Measurements from ENCODE around the gene PLPPR5. TPM values are rescaled to one million over a fixed set of nuclear protein-coding genes. Genes with fewer than 3 reads are reported as not detected.

The PLPPR5 gene
- total and polyA plus RNA-seq, 2 of the 8 experiments (the other 6 are each of a cell fraction or from before 2014, with no cell fraction given) = 1.9 to 5.6 TPM

GRCh38 chr1:98865796-98866195 is 138.9 kb downstream of the PLPPR5 start:
- Histone ChIP-seq H4K91ac (replicated peaks; ENCODE audit: insufficient read length, low read length) (no peak overlapping the region), H3K4me2 (ENCODE audit: insufficient read depth in 1 of 2, low read depth in 2 of 2, low read length in 2 of 2) (no peak overlapping the region), H3K27ac (ENCODE audit: low read depth, low read length) (no peak overlapping the region), H3K27me3 (replicated peaks in 1 of 4; ENCODE audit: control insufficient read depth in 3 of 4, extremely low read depth in 1 of 4, insufficient read depth in 3 of 4, low read length in 3 of 4) (no peaks in the 10 kb centered on the region), H3K36me3 (ENCODE audit: control insufficient read depth in 2 of 4, insufficient read depth in 4 of 4, low read length in 3 of 4) (no peaks in the 10 kb centered on the region), H3K56ac (replicated peaks; ENCODE audit: insufficient read length, low read depth, low read length) (no peak overlapping the region), H3K79me1 (ENCODE audit: low read depth, low read length) (no peaks in the 10 kb centered on the region), H3K18ac (ENCODE audit: extremely low read depth, low read length) (no peak overlapping the region), H3K23ac (ENCODE audit: insufficient read length) (no peak overlapping the region), H3K4ac (replicated peaks; ENCODE audit: insufficient read length, low read depth, low read length) (no peak overlapping the region), H2BK15ac (ENCODE audit: low read length) (no peak overlapping the region), H4K5ac (ENCODE audit: insufficient read length, low read depth, low read length) (no peak overlapping the region), H3K79me2 (ENCODE audit: control insufficient read depth in 1 of 2, insufficient read depth in 2 of 2, low read length in 2 of 2) (no peaks in the 10 kb centered on the region), H3K14ac (ENCODE audit: insufficient read length) (no peak overlapping the region), H3K4me1 (replicated peaks in 1 of 4; ENCODE audit: control insufficient read depth in 3 of 4, insufficient read depth in 4 of 4, low read length in 3 of 4) (no peaks in the 10 kb centered on the region), H2AFZ (ENCODE audit: low read length) (no peak overlapping the region), H2AK5ac (ENCODE audit: low read depth, low read length) (no peak overlapping the region), H3K9ac (replicated peaks in 1 of 4; ENCODE audit: extremely low read depth in 1 of 4, low read depth in 3 of 4, low read length in 3 of 4) (no peak overlapping the region), H4K8ac (ENCODE audit: extremely low read depth, insufficient read depth, low read length) (no peak overlapping the region), H2BK120ac (replicated peaks; ENCODE audit: low read depth, low read length) (no peak overlapping the region), H4K20me1 (replicated peaks in 1 of 2; ENCODE audit: control insufficient read depth in 1 of 2, insufficient read depth in 2 of 2, low read length in 2 of 2) (no peaks in the 10 kb centered on the region), H3K4me3 (ENCODE audit: extremely low read depth in 1 of 4, insufficient read depth in 2 of 4, low read depth in 3 of 4, low read length in 4 of 4) (no peak overlapping the region), H2BK12ac (ENCODE audit: low read depth, low read length) (no peak overlapping the region), H2BK20ac (ENCODE audit: low read length) (no peak overlapping the region), H3K9me3 (ENCODE audit: insufficient read depth in 2 of 2, low read depth in 1 of 2, low read length in 1 of 2) (peaks cover 9 to 10% of the 10 kb centered on the region in 2 experiments), H2BK5ac (ENCODE audit: low read depth, low read length) (no peak overlapping the region), H3K23me2 (ENCODE audit: low read depth, low read length) (no peaks in the 10 kb centered on the region)
- POLR2A ChIA-PET (ENCODE audit: partially characterized antibody) = no interaction called here
- CTCF ChIA-PET (ENCODE audit: partially characterized antibody) = no interaction called here
- WGBS, 2 experiments (ENCODE audit: extremely low coverage in 1 of 2, insufficient coverage in 1 of 2, insufficient read length in 1 of 2, insufficient replicate concordance in 2 of 2, low coverage in 1 of 2, low lambda C conversion rate in 2 of 2, missing lambda C conversion rate in 1 of 2) = 75% methylated on average over 1 of the region's 1 CpG; no CpG with 5 or more reads in 1 of the 2 experiments
- no peak for DNase-seq (ENCODE audit: low read depth in 1 of 2, low spot score in 2 of 2)
- no peak for FAIRE-seq
- no peak for TF ChIP-seq ZNF274 (IDR thresholded peaks at IDR 0.05; ENCODE audit: borderline replicate concordance, extremely low read depth, low read length)
- TF ChIP-seq SP4 (IDR thresholded peaks at IDR 0.05; ENCODE audit: low read length) = no peak
- no peak for TF ChIP-seq SUZ12 (IDR thresholded peaks at IDR 0.05; ENCODE audit: low read length)
- no peak for TF ChIP-seq CEBPB (IDR thresholded peaks at IDR 0.05; ENCODE audit: low read depth, low read length)
- no peak for TF ChIP-seq RFX5 (IDR thresholded peaks at IDR 0.05; ENCODE audit: borderline replicate concordance, low read depth, low read length)
- no peak for TF ChIP-seq EP300 (IDR thresholded peaks at IDR 0.05; ENCODE audit: borderline replicate concordance in 1 of 2, low read depth in 2 of 2, low read length in 2 of 2)
- TF ChIP-seq MAX (IDR thresholded peaks at IDR 0.05) = no peak
- no peak for TF ChIP-seq NANOG (IDR thresholded peaks at IDR 0.05; ENCODE audit: insufficient read depth, low read depth, low read length, poor library complexity, severe bottlenecking)
- no peak for TF ChIP-seq USF2 (IDR thresholded peaks at IDR 0.05; ENCODE audit: low read length)
